ENCODE data around the gene HOXA7.
A peak's percentile ranks its signal among the peaks of the same experiment; 100 is the strongest.

Gene HOXA7

DNA sequence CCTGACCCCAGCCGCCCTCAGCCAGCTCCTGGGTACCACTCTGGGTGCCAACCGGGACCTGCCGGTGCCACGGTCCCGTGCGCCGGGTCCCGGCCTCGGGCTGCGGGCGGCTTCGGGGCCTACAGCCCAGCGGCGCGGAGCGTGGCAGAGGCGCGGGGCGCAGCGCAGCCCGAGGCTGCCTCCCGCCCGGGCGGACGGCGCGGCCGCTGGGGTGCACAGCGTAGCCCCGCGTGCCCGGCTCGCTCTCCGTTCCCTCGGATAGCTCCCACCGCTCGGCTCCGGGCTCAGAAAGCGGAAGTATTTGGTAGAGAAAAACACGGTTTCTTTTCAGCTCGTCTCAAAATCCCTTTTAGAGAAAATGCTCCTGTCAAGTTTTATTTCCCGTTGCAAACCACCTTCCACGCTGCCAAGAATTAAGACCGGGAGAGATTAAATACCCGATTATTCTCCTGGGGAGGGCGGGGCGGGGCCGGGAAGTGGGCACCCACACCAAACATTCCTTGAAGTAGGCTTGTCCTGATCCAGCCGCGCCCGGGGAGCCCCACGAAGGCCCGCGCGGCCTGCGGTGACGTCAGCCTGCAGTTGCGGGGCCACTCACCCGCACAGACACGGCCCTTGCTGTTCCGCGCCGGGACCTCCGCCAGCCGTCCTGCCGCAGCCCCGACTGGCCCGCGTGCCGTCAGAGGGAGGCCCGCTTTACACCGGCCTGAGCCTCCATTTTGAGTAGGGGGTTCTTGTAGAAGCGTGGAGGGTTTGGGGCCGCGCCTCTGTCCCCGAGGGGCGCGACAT lies 36.3 kb upstream of the HOXA7 start:
- peak in 1 of 2 donors; percentile 14 for DNase-seq

DNA sequence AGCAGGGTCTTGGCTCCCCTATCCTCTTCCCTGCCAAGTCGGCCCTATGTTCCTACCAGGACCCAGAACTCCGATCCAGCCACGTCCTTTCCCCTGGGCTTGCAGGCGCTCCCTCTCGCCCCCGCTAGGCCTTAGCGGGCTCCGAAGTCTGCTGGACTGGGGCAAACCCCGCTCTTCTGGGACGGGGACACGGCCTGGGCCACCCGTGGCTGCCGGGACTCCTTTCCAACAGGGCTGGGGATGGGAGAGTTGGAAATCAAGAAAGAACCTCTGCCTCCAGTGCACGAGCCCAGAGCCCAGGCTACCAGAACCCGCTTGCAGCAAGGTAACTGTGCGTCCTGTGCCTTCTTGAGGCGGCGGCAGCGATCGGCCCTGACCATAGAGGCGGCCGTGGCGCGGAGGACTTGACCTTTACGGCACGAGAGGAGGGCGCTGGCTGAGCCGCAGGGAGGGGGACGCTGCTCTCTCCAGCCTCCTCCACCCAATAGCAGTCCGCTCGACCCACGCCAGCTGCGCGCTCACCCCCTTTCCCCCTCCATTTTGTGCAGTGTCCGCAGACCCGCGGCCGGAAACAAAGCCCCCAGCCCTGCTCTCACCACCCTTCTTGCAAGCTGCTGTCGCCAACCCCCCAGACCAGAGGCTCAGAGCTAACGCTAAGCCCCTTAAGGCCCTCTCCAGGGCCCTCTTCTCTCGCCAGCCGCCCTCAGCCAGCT lies 35.5 kb upstream of the HOXA7 start:
- no peak for DNase-seq

DNA sequence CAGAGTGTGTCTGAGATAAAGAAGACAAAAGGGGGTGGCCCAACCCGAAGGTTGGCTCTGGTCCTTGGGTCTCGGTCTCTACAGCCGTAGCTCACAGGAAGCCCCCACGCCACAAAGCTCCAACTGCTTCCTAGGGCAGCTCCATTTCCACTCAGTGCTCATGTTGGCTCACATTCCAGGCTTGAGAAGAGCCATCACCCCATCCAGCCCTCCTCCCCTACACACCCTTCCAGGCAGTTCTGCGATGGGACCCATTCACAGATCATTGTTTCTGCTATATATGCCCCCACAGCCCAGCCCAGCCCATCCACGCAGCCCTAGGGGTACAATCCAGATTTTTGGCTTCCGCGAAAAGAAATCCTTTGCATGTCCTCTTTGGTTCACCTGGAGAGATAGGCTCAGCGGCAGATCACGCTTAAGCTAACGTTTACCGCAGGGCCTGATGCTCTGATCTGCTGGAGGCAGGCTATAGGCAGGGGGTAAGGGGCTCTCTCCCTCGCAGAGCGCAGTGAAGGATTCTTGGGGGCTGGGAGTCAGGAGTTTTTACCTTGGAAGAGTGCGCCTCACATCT lies 34.8 kb upstream of the HOXA7 start:
- DNase-seq: no peak

DNA sequence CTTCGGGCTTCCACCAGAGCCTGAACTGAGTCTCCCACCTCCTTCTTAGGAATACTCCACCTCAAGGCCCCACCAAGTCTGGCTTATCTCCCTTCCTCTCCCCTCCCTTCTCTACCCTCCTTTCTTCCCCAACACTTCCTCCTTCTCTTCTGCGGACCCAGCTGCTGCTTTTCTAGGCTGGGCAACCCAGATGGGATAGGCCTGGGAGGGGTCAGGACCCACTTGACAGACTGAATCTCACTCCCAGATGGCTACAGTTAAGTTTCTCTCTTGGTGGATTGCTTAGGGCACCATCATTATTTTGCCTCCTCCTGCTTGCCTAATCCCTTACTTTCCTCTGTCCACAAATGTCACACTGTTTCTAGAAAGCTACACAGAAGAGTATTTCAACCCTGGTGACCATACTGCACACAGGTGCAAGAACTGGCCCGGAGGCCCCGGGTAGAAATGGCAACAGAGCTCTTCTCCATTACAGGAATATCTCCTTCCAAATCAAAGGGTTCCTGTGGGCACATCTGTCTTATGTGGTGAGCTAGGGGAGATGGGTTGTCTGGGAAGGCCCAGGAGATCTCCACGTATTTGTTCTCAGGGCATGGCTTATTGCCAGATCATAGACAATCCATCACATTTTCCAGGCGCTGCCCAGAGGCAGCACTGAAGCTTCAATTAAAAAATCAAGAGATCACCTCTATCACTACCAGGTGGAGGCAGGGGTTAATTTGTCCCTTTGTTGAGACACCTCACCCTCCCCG lies 33.7 kb upstream of the HOXA7 start:
- no peak for DNase-seq

DNA sequence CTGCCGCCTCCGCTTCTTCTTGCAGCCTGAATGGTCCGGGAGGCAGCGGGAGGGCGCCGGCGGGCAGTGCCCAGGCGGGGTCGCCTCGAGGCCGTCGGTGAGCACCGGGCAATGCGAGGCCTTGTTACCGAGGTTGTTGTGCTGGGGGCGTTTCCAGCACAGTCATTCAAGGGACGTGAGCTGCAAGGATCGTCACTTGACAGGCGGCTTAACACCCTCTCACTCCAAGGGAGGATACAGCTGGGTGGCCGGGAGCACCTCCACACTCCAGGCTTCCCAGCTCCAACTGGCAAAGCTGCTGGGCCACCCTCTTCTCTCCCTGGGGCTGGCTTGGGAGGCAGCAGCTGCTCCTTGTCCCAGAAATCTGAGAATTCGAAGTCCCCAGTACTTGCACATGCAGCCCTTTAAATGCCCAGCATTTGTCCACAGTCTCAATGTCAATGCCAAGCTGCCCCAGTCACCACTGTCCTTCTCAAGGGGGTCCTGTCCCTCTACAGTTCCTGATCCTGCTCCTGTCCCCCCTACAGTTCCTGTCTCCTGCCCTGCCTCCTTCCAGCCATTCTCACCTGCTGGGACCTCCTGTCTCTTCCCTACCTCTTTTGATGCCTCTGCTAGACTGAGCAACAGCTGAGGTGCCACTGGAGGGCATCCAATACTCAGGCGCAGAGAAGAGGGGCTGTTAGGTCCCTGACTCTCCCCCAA lies 33.0 kb upstream of the HOXA7 start:
- no peak for DNase-seq

DNA sequence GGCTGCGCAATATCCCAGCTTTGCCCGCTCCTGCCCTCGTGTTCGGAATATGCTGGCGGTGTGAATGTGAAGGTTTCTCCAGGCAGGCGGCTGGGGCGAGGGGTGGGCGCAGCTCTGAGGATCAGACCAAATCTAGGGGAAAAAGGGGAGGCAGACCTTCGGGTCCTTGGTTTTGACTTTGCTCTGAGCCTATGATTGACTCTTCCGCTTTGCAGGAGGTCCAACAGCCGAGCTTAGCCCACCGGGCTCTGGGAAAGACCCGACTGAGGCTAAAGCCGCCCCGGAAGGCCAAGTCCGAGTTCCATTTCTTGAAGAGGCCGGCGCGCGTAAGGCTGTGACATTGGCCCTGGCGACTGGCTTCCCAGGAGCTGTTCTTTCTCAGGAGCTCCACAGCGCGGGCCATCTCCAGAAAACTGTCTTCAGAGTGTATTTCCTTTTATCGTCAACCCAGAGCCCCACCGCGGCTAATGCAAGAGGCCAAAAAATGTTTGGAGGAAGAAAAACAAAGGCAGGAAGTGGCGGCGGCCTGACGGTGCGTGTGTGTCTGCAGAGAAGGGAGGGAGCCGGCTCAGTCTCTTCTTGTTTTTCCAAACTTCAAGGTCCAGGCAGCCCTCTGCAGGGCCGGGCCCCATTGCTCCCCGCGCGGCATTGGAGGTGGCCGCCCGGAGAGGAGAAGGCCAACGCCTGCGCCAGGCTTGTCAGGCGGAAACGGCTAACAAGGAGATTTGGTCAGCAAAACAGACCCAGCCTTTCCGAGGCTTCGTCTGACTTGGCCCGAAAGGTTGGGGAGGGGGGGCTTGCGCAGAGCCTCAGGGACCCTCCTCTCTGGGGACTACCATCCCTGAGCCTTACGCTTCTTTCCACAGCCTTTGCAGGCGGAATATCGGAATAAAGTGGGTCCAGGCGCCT lies 32.2 kb upstream of the HOXA7 start:
- DNase-seq: no peak

DNA sequence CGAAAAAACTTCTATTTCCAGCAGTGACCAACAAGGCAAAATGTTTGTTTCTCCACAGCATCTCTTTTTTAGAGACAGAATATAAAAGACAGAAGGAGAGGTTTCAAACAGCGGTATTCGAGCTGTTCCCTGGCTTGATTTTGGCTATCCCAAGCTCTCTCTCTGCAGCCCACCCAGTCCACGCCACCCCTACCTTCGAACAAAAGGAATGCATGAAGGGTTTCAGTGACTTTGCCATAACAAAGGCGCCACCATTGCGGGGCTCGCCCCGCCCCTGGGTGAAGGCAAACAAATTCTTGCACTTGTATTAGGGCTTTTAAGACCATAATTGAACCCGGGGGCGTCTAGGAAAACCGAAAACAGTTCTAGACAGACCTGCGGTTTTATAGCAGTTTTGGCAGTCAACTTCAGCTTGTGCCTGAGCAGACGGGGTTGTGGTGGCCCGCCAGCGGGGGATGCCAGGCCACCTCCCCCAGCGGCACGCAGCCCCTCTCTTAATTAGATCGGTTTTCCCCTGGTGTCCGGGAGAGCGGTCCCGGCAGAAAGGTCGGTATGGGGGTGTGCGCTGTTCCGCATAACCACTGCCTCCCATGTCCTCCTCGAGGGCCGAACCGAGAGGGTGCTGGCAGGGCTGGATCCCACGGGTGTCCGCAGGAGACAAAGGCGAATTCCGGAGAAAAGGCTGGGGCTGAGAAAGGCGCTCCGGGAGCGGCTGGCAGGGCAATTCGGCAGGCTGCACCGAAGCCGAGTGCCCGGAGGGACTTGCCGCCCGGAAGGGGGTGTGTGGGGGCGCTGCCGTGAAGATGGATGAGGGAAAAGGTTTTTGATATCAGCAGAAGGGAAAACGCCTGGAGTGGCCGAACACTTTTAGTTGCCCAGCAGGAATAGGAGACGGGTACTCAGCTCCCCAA lies 31.3 kb upstream of the HOXA7 start:
- no peak for DNase-seq

DNA sequence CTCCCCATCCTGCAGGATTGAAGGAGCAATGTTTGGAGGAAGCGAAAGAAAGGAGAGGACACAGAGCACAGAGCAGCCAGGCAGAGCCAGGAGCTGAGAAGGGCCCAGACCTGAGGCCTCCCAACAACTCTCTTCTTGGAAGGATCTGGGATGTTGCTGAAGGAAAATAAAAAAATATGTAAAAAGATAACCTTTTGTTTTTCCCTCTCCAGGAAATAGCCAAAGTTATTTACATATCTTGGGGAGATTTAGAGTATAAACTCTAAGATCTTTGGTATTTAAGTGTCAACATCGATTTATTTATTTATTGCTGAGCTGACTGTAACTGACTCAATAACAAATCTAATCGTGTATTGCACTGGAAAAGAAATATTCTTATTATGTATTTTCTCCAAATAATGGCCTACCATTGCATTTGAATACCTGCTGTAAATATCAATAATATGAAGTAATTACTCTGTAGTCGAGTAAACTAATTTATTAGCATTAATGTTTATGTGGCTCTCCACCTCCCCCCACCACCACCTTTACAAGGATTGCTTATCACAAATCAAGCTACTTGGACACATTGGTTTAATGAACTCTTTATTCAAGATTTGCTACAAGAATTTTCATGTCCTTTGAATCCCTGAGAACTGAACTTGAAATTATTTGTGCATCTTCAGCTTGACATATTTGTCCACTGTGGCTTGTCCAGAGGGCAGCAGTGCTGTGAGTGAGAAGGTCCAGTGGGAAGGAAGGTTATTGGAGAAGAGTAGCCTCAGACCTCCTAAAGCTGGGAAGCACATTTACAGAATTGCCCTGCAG lies 30.4 kb upstream of the HOXA7 start:
- no peak for DNase-seq

DNA sequence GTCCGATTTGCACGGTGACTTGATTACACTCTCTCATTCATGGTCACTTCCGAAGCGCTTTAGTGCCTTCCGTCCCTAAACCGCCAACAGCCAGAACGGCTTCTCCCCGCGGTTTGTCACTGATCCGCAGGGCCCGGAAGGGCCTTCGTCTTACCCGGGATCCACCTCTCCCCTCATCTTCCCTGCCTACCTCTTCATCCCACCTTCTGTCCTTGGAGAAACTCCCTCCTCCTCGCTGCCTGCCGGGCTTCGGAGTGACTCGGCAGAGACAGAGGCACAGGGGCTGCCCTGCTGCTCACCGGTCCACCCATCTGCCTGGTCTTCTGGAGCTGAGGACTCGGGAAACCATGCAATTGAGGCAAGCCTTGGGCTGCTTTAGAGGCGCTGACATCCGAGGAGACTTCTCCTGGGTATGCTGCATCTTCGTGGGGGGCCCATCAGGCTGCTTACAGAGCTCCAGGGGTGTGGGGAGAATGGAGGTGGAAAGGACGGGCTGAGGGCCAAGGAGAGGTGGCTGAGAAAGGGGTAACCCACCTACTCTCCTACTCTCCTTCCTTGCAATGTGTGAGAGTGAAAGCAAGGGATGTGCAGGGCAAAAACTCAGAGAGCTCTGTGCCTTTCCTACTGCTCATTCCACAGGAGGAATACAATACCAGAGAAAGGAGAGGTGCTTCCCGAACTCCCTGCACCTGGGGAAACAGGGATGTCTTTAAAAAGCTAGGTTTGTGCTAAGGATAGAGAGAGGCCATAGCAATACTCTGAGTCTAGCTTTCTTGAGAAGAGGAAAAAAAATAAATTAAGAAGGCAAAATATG lies 29.6 kb upstream of the HOXA7 start:
- no peak for DNase-seq

DNA sequence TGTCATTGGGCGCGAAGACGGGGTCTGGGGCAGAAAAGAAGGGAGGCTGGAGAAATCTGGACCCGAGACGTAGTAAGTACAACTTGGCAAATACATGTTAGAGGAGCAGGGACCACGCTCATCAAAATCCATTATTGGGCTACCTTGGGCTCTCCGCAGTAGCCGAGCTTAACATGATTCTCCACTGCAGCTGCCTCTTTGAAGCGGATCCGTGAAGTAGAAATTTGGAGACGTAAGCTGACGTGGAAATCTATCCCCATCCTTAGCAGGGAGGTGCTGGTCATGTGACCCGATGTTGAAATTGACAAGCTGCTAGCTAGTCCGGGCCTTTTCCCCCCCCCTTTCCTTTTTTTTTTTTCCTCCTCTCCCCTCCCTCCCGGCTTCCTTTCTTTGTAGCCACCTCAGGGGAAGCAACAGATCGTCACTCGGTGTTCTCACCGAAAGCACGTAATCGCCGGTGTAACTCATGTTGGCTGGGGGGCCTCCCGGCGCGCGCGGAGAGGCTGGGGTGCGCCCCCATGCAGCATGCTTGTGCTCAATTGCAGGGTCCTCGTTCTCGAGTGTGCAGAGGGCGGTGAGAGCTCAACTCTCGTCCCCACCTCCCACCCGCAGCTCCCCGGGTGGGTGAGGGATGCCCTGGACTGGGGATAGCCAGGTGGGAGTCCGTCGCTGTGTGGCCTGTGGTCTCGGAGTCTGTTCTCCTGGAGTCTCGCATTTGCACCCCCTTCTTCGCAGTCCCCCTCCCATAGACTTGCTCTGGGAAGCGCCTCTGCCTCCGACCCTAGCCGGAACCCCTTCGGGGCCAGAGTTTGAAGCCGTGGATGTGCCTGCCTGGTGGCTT lies 28.8 kb upstream of the HOXA7 start, which contains the start of gene HOXA11:
Gene HOXA11 (minus strand): TSS at position 220 of the 841 bp plus-strand sequence. CDS start 88 bp downstream, at position 132.
- DNase-seq: no peak

DNA sequence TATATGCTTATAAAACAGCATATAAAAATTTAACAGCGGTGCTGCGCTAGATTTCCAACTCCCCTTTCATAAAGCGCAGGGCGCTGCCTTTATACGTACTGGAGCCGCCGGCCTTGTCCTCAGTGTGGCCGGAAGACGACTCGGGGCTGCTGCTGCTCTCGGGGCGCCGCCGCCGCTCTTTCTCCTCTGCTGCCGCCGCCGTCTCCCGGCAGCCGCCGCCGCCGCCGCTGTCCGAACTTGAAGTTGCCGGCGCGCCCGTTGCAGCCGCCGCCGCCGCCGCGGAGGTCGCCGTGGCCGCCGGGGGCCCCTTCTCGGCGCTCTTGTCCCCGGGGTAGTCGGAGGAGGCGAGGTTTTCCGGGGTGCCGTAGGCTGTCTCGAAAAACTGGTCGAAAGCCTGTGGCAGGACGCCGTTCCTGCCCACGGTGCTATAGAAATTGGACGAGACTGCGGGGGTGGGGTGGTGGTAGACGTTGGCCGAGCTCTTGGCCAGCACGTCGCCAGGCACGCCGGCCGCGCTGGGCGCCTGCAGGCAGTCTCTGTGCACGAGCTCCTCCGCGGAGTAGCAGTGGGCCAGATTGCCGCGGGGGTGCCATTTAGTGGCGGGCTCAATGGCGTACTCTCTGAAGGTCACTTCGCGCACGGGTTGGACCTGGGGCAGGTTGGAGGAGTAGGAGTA lies 28.0 kb upstream of the HOXA7 start:
- DNase-seq: no peak

DNA sequence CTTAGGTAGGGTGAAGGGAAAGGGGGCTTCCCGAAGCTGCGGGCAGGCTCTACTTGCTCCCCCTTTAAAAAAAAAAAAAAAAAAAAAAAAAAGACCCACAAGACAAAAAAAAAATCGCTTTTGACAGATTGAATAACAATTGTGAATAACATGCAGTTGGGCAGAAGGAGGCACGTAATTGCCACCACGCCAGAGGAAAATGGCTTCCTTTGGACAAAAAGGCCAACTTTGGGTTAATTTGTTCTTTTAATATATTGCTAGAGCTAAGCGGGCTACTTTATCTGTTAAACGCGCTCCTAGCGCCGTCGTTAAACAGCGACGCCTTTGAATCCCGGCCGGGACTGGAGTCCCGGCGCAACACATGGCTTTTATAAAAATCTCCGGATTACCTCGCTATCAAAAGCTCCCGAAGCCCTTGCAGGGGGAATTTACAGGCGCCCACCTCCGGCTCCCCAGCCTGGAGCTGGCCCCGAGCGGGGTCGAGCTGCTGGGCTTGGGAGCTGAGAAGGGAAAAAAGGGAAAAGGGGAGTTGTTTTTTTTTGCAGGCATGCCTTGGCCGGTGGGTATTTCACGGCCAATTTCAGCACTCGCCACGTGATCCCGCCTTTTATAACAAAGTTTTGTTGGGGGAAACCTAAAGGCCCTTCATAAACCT lies 27.3 kb upstream of the HOXA7 start:
- no peak for DNase-seq

DNA sequence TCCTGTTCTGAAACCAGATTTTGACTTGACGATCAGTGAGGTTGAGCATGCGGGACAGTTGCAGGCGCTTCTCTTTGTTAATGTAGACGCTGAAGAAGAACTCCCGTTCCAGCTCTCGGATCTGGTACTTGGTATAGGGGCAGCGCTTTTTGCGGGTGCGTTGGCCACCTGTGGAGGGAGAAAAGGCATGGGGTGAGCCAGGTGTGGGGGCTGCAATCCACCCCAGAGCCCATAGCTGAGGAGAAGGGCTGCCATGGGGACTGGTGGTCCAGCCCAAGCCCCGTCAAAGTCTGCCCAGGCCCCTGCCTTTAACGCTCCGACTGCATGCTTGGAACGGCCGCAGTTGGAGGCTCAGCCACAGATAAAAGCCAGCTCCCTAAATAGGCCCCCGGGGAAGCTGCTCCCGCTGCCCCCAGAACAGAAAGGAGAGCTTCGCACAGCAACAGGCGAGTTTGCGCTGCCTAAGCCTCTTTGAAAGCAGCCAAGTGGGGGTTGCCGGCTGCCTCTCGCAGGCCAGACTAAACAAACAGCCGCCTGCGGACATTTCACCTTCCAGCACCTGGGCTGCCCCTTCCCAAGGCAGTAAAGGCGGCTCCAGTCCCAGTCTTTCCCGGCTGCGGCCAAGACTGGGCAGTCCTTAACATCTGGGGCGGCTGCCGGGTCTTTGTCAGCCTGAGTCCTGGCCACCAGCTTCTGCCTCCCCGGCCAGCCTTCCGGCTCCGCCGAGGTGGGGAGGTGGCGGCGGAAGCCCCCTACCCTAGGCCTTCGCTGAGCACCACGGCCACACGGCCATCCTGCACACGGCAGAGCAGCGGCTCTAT lies 26.6 kb upstream of the HOXA7 start:
- DNase-seq: no peak

DNA sequence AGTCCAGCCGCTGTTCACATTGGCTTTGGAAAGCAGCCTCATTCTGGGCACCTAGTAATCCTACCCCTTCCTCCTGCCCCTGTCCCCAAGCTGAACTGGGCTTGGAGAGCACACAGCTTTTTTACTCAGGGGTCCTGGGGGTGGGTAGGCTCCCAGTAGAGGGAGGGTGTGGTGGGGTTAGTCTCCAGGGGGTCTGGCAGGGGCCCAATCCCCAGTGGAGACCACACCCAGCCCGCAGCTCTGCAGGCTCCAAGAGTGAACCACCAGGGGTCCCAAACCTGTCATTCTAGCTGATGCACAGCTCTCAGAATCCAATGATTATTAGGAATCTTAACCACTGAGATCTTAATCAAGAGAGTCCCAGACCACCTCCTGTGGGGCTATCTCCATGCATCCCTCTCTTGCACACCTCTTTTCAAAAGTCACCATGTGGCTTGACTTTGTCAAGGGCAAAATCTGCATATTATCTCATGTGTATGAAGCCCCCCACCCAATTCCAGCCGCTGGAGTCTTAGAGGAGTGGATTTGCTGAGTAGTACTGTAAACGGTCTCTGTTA lies 25.9 kb upstream of the HOXA7 start:
- no peak for DNase-seq

DNA sequence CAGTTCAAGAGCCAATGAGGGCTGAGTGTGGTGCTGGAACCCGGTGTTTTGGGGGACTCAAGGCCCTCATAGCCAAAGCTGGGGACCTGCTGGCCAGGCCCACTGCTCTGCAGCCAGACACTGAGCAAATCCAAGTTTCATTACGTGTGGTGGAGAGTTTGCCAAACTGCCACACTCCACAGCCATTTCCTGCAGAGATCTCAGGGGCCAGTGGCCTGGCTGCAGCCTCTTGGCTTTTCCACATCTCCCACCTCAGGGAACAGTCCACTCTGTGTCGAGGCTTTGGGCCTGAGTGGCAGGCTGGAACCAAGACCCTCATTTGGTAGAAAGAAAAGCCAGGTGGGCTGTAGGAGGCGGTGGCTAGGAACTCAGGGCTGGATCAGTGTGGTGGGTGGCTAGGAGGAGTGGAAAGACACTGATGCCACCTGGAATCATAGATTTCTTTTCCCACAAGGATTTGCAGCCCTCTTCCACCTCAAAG lies 25.4 kb upstream of the HOXA7 start:
- DNase-seq: no peak

All from stimulated activated CD4-positive, alpha-beta T cell treated with anti-CD3 and anti-CD28 coated beads, Interleukin-2, amount 100 ng/mL, for 24 hours (primary cell).